CD4-positive, alpha-beta T cell (primary cell): ENCODE data around the gene NANS. TPM values are rescaled to one million over a fixed set of nuclear protein-coding genes. Genes with fewer than 3 reads are reported as not detected.

Source experiments
- ATAC-seq: fragments of 200-7000 bp; cut with Tn5 transposase; one replicate; pipeline ENCODE4 v1.10.0; 2022; ENCODE audit warnings: mild to moderate bottlenecking; ENCODE audit not compliant: poor library complexity
- CTCF ChIA-PET: fragments of 350-600 bp; sonication (Branson Sonifier 250); formaldehyde crosslinking; loops from one replicate; lab custom pipeline; 2021; ENCODE audit warnings: antibody characterized with exemption, inconsistent platforms; lab: Charles Lee
- POLR2A ChIA-PET: fragments of 350-600 bp; sonication (Branson Sonifier 250); formaldehyde crosslinking; loops from one replicate; lab custom pipeline; 2021; ENCODE audit warnings: antibody characterized with exemption, inconsistent platforms; lab: Charles Lee
- DNase-seq, 14 experiments: peaks; one replicate each; pipeline ENCODE4 v3.0.0-alpha.2; 2013 to 2020; ENCODE audit warnings: mixed read lengths in 2 of 14
- H3K27ac ChIP-seq, 2 donors: one replicate each; pipeline versions ENCODE4 v1.5.1 to v1.7.0; 2013; ENCODE audit warnings: low read length in 2 of 2, low read depth in 1 of 2, mild to moderate bottlenecking in 1 of 2
- H3K27me3 ChIP-seq, 2 experiments: 1 replicate in 1 of 2; 2 replicates in 1 of 2; pipeline versions ENCODE4 v1.6.1 to v1.7.0; 2013; ENCODE audit warnings: low read length in 2 of 2, control low read depth in 1 of 2, mild to moderate bottlenecking in 1 of 2, moderate library complexity in 1 of 2; ENCODE audit not compliant: insufficient read depth in 2 of 2, control insufficient read depth in 1 of 2
- H3K36me3 ChIP-seq: one replicate; pipeline ENCODE4 v1.6.1; 2013; ENCODE audit warnings: low read length, control low read depth; ENCODE audit not compliant: insufficient read depth
- H3K4me1 ChIP-seq: one replicate; pipeline ENCODE4 v1.6.1; 2013; ENCODE audit warnings: low read length, control low read depth; ENCODE audit not compliant: insufficient read depth
- H3K4me3 ChIP-seq: one replicate; pipeline ENCODE4 v1.5.1; 2013; ENCODE audit warnings: mild to moderate bottlenecking, low read length, moderate library complexity
- H3K9me3 ChIP-seq, 2 experiments: 1 replicate in 1 of 2; 2 replicates in 1 of 2; pipeline versions ENCODE4 v1.6.1 to v1.7.0; 2013; ENCODE audit warnings: low read length in 2 of 2, mild to moderate bottlenecking in 2 of 2, control low read depth in 1 of 2, moderate library complexity in 1 of 2; ENCODE audit not compliant: control insufficient read depth in 1 of 2, insufficient read depth in 1 of 2
- H3K27ac Mint-ChIP-seq: one replicate; pipeline ENCODE4 v1.8.0; 2020; ENCODE audit warnings: mixed read lengths
- H3K27me3 Mint-ChIP-seq: one replicate; pipeline ENCODE4 v1.8.0; 2021; ENCODE audit warnings: mixed read lengths
- H3K36me3 Mint-ChIP-seq: one replicate; pipeline ENCODE4 v1.8.0; 2021; ENCODE audit warnings: low read depth, mixed read lengths
- H3K4me1 Mint-ChIP-seq: one replicate; pipeline ENCODE4 v1.8.0; 2021; ENCODE audit warnings: low read depth, mixed read lengths
- H3K4me3 Mint-ChIP-seq: one replicate; pipeline ENCODE4 v1.8.0; 2020; ENCODE audit warnings: mild to moderate bottlenecking, mixed read lengths
- H3K9me3 Mint-ChIP-seq: one replicate; pipeline ENCODE4 v1.8.0; 2020; ENCODE audit warnings: mixed read lengths
- CTCF ChIP-seq: fragments of 200-600 bp; IDR thresholded peaks from one replicate; pipeline ENCODE4 v1.8.0; 2022; ENCODE audit warnings: antibody characterized with exemption, mild to moderate bottlenecking
- intact Hi-C, 2 experiments: fragments of 100-400 bp; cut with DNase I in 1 of 2; cut with micrococcal nuclease in 1 of 2; formaldehyde crosslinking; loops; one replicate each; pipeline versions ENCODE4 v1.15.1 to v1.9.0; 2023 to 2025; cut with DNase I, micrococcal nuclease
- total RNA-seq, 174 experiments: library from RNA in 2 of 174; stranded (reverse) in 2 of 174; gene quantifications; one replicate each; pipeline ENCODE4 v1.2.3 and lab custom pipeline; 2021 to 2026

The NANS gene
- total RNA-seq, 2 experiments from 2014 or later = 70.5 to 74.0 TPM

- ChIA-PET POLR2A (no interaction called here), CTCF (interaction anchor here (1.2 kb wide), 1 partner anchor 135 kb away, joined by 3 read pairs; no protein-coding TSS in a partner anchor)
- no peaks in the 10 kb centered on the region for H3K27me3 Mint-ChIP-seq
- no peaks in the 10 kb centered on the region for H3K27me3 ChIP-seq
- ATAC-seq (no peak), DNase-seq (no peak)
- H3K4me3 ChIP-seq = no peak overlapping the region
- TF ChIP-seq CTCF = no peak
- H3K36me3 Mint-ChIP-seq = peaks cover 22% of the 10 kb centered on the region
- peak overlapping the region; percentile 15 for H3K27ac Mint-ChIP-seq
- no peak overlapping the region for H3K27ac ChIP-seq
- peaks cover 8% of the 10 kb centered on the region for H3K36me3 ChIP-seq
- peaks cover 17% of the 10 kb centered on the region for H3K4me1 ChIP-seq
- intact Hi-C loops = loop anchor here (5.0 kb wide), 2 partner anchors 122 to 707 kb away; partner anchors contain the start of gene CORO2A (in 1 of the 2)
- no peak overlapping the region for H3K4me3 Mint-ChIP-seq
- no peaks in the 10 kb centered on the region for H3K9me3 ChIP-seq
- peaks cover 30% of the 10 kb centered on the region for H3K4me1 Mint-ChIP-seq
- no peaks in the 10 kb centered on the region for H3K9me3 Mint-ChIP-seq
Measured at GRCh38 chr9:98070704-98071103, 14.2 kb downstream of the NANS start.

- Histone ChIP-seq H3K9me3 (no peaks in the 10 kb centered on the region), H3K36me3 (peaks cover 3% of the 10 kb centered on the region), H3K27me3 (no peaks in the 10 kb centered on the region), H3K27ac (no peak overlapping the region), H3K4me1 (peaks cover 27% of the 10 kb centered on the region), H3K4me3 (no peak overlapping the region)
- TF ChIP-seq CTCF = no peak
- CTCF ChIA-PET = interaction anchor here (1.5 kb wide), 1 partner anchor 38 kb away, joined by 3 read pairs; no protein-coding TSS in a partner anchor
- ATAC-seq = no peak
- no peaks in the 10 kb centered on the region for H3K9me3 Mint-ChIP-seq
- DNase-seq = no peak
- H3K4me3 Mint-ChIP-seq = no peak overlapping the region
- no peaks in the 10 kb centered on the region for H3K27me3 Mint-ChIP-seq
- H3K4me1 Mint-ChIP-seq = peaks cover 31% of the 10 kb centered on the region
- intact Hi-C loops = loop anchor here (5.0 kb wide), 2 partner anchors 121 to 706 kb away; partner anchors contain the start of gene CORO2A (in 1 of the 2)
- POLR2A ChIA-PET = no interaction called here
- peak overlapping the region; percentile 15 for H3K27ac Mint-ChIP-seq
- peaks cover 16% of the 10 kb centered on the region for H3K36me3 Mint-ChIP-seq
Measured at GRCh38 chr9:98071737-98072136, 15.2 kb downstream of the NANS start.

- H3K36me3 ChIP-seq = peaks cover 18% of the 10 kb centered on the region
- Mint-ChIP-seq H3K9me3 (no peaks in the 10 kb centered on the region), H3K27me3 (no peaks in the 10 kb centered on the region), H3K4me1 (peaks cover 51% of the 10 kb centered on the region), H3K36me3 (peaks cover 27% of the 10 kb centered on the region), H3K4me3 (peak overlapping the region; percentile 69), H3K27ac (peak overlapping the region; percentile 94)
- ChIA-PET CTCF (interaction anchor here (0.7 to 2.4 kb wide), 9 partner anchors 17 to 190 kb away, joined by 3 to 10 read pairs (median 4); no protein-coding TSS in a partner anchor), POLR2A (interaction anchor here (0.6 to 2.6 kb wide), 7 partner anchors 17 to 189 kb away, joined by 3 to 18 read pairs (median 6); partner anchors contain the start of genes NANS and TBC1D2)
- intact Hi-C loops = loop anchor here (1.0 to 5.0 kb wide), 6 partner anchors 44 to 703 kb away; partner anchors contain the start of genes CORO2A (in 1 of the 2) and TRIM14 (in 1 of the 2)
- ATAC-seq (no peak), DNase-seq (peak; percentile 48 to 82 (median 65))
- no peaks in the 10 kb centered on the region for H3K9me3 ChIP-seq
- TF ChIP-seq CTCF = peak; percentile 99
- H3K4me1 ChIP-seq = peaks cover 28% of the 10 kb centered on the region
- peak overlapping the region; percentile 73 to 83 for H3K27ac ChIP-seq
- no peak overlapping the region for H3K4me3 ChIP-seq
- H3K27me3 ChIP-seq = no peaks in the 10 kb centered on the region
Measured at GRCh38 chr9:98074115-98074990, 17.8 kb downstream of the NANS start.
